Astrocyte (in vitro differentiated cells and primary cell): ENCODE data around the gene GP9. TPM values are rescaled to one million over a fixed set of nuclear protein-coding genes. Genes with fewer than 3 reads are reported as not detected.

Source experiments
- DNase-seq: peaks from one replicate; pipeline ENCODE4 v3.0.0-alpha.2; 2010; ENCODE audit warnings: low read depth
- FAIRE-seq: peaks from 2 replicates; lab custom pipeline; 2011; peaks lifted over from hg19 to GRCh38; lab: Jason Lieb, UNC
- H2AFZ ChIP-seq: 2 replicates; pipeline ENCODE4 v1.6.0; 2012; ENCODE audit warnings: low read depth, low read length, inconsistent platforms
- H3K27ac ChIP-seq: 2 replicates; pipeline ENCODE4 v1.5.1; 2011; ENCODE audit warnings: low read depth, low read length, inconsistent platforms
- H3K27me3 ChIP-seq: 2 replicates; pipeline ENCODE4 v1.6.0; 2011; ENCODE audit warnings: low read length, inconsistent platforms; ENCODE audit not compliant: insufficient read depth
- H3K36me3 ChIP-seq: 2 replicates; pipeline ENCODE4 v1.5.1; 2011; ENCODE audit warnings: low read length, inconsistent platforms; ENCODE audit not compliant: insufficient read depth
- H3K4me1 ChIP-seq: 2 replicates; pipeline ENCODE4 v1.5.1; 2011; ENCODE audit warnings: low read length, inconsistent platforms; ENCODE audit not compliant: insufficient read depth
- H3K4me2 ChIP-seq: 2 replicates; pipeline ENCODE4 v1.6.0; 2012; ENCODE audit warnings: low read length, inconsistent platforms
- H3K4me3 ChIP-seq: 2 replicates; pipeline ENCODE4 v1.5.1; 2011; ENCODE audit warnings: low read depth, mild to moderate bottlenecking, low read length, inconsistent platforms; ENCODE audit not compliant: insufficient read depth
- H3K79me2 ChIP-seq: 2 replicates; pipeline ENCODE4 v1.6.0; 2012; ENCODE audit warnings: mild to moderate bottlenecking, low read length, inconsistent platforms; ENCODE audit not compliant: insufficient read depth
- H3K9ac ChIP-seq: 2 replicates; pipeline ENCODE4 v1.6.0; 2012; ENCODE audit warnings: mild to moderate bottlenecking, low read length, inconsistent platforms
- H3K9me3 ChIP-seq: 2 replicates; pipeline ENCODE4 v1.5.1; 2012; ENCODE audit warnings: low read depth, mild to moderate bottlenecking, low read length, inconsistent platforms; ENCODE audit not compliant: insufficient read depth
- H4K20me1 ChIP-seq: 2 replicates; pipeline ENCODE4 v1.6.0; 2012; ENCODE audit warnings: low read length, inconsistent platforms; ENCODE audit not compliant: insufficient read depth
- H3K27ac Mint-ChIP-seq: one replicate; pipeline ENCODE4 v1.8.0; 2021; ENCODE audit warnings: mild to moderate bottlenecking, mixed read lengths; ENCODE audit not compliant: unreplicated experiment
- H3K27me3 Mint-ChIP-seq: one replicate; pipeline ENCODE4 v1.8.0; 2021; ENCODE audit warnings: low read depth, mixed read lengths; ENCODE audit not compliant: unreplicated experiment
- H3K36me3 Mint-ChIP-seq: one replicate; pipeline ENCODE4 v1.8.0; 2021; ENCODE audit warnings: low read depth, mixed read lengths; ENCODE audit not compliant: unreplicated experiment
- H3K4me1 Mint-ChIP-seq: one replicate; pipeline ENCODE4 v1.8.0; 2021; ENCODE audit warnings: low read depth, mixed read lengths; ENCODE audit not compliant: unreplicated experiment
- H3K4me3 Mint-ChIP-seq: one replicate; pipeline ENCODE4 v1.8.0; 2021; ENCODE audit warnings: mild to moderate bottlenecking, moderate library complexity, mixed read lengths; ENCODE audit not compliant: unreplicated experiment
- H3K9me3 Mint-ChIP-seq: one replicate; pipeline ENCODE4 v1.8.0; 2021; ENCODE audit warnings: mild to moderate bottlenecking, mixed read lengths; ENCODE audit not compliant: unreplicated experiment
- CTCF ChIP-seq: IDR thresholded peaks from 2 replicates; pipeline ENCODE4 v1.5.1; 2011; ENCODE audit warnings: low read depth, mild to moderate bottlenecking, inconsistent platforms, low read length, moderate library complexity; ENCODE audit not compliant: insufficient read depth
- EZH2 ChIP-seq: IDR thresholded peaks from 2 replicates; pipeline ENCODE4 v1.6.1; 2012; ENCODE audit warnings: mild to moderate bottlenecking, low read length, inconsistent platforms; ENCODE audit not compliant: insufficient read depth
- total RNA-seq: library from RNA; stranded (reverse); gene quantifications from 2 replicates; pipeline ENCODE4 v1.2.1, GENCODE V29; 2021

The GP9 gene
- total RNA-seq, 1 donor from 2014 or later: not detected

- Histone ChIP-seq H3K4me2 (no peak overlapping the region), H3K36me3 (no peaks in the 10 kb centered on the region), H3K27me3 (no peaks in the 10 kb centered on the region), H3K79me2 (no peaks in the 10 kb centered on the region), H3K9ac (no peak overlapping the region), H2AFZ (no peak overlapping the region), H3K9me3 (no peaks in the 10 kb centered on the region), H4K20me1 (no peaks in the 10 kb centered on the region), H3K4me1 (no peaks in the 10 kb centered on the region), H3K4me3 (no peak overlapping the region), H3K27ac (no peak overlapping the region)
- H3K36me3 Mint-ChIP-seq: no peaks in the 10 kb centered on the region
- H3K9me3 Mint-ChIP-seq: peaks cover 3% of the 10 kb centered on the region
- no peak for DNase-seq
- H3K4me1 Mint-ChIP-seq: no peaks in the 10 kb centered on the region
- H3K4me3 Mint-ChIP-seq: no peak overlapping the region
- TF ChIP-seq EZH2 (no peak), CTCF (no peak)
- no peak overlapping the region for H3K27ac Mint-ChIP-seq
- no peak for FAIRE-seq
- peaks cover 37% of the 10 kb centered on the region for H3K27me3 Mint-ChIP-seq
These were observed 23.5 kb upstream of the GP9 start for GRCh38 chr3:129037093-129037419.

DNA sequence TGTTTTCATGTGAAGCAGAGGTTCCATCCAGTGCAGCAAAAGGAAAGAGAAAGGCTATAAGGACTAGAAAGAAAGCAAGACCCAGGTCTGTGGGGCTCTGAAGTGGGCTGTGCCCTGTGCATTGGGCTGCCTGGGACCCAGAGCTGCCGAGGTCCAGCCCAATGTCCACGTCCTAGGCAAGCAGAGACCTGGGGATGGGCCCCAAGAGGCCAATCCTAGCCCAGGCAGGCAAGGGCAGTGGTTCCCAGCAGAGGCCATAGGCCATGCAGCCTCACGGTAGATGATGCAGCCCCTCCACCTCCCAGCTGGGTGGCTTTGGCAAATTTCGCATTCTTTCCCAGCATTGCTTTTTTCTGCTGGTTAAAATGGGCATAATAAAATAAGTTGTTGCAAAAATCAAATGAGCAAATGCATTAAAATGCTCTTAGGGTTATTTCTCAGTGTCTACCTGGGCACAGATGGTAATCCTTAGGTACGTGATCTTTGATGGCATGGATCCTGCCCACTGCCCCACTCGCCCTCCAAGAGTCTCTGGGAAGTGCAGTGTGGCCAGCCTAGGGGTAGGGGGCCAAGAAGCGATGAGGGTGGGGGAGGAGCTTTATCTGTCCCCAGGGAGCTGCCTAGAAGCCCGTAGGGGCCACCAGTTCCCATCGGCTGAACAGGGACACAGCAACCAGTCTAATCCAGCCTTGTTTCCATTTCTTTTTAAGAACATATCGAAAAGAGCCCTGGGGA is 22.3 kb upstream of the GP9 start:
- TF ChIP-seq CTCF: no peak
- H3K27ac Mint-ChIP-seq: no peak overlapping the region
- peaks cover 38% of the 10 kb centered on the region for H3K27me3 Mint-ChIP-seq
- H4K20me1 ChIP-seq: no peaks in the 10 kb centered on the region
- no peaks in the 10 kb centered on the region for H3K4me1 Mint-ChIP-seq
- H3K4me1 ChIP-seq: no peaks in the 10 kb centered on the region
- H3K36me3 Mint-ChIP-seq: no peaks in the 10 kb centered on the region
- no peak for FAIRE-seq
- no peak overlapping the region for H3K4me3 Mint-ChIP-seq
- no peak for DNase-seq
- no peaks in the 10 kb centered on the region for H3K36me3 ChIP-seq
- peaks cover 6% of the 10 kb centered on the region for H3K9me3 Mint-ChIP-seq
- H3K27me3 ChIP-seq: no peaks in the 10 kb centered on the region
- H2AFZ ChIP-seq: no peak overlapping the region
- no peak overlapping the region for H3K27ac ChIP-seq
- no peak overlapping the region for H3K4me2 ChIP-seq
- no peaks in the 10 kb centered on the region for H3K79me2 ChIP-seq
- H3K4me3 ChIP-seq: no peak overlapping the region
- no peak overlapping the region for H3K9ac ChIP-seq
- no peaks in the 10 kb centered on the region for H3K9me3 ChIP-seq

- no peaks in the 10 kb centered on the region for H4K20me1 ChIP-seq
- no peak overlapping the region for H3K4me3 Mint-ChIP-seq
- no peak overlapping the region for H3K4me3 ChIP-seq
- H3K36me3 Mint-ChIP-seq: no peaks in the 10 kb centered on the region
- H3K4me2 ChIP-seq: no peak overlapping the region
- peaks cover 34% of the 10 kb centered on the region for H3K27me3 Mint-ChIP-seq
- H3K4me1 Mint-ChIP-seq: no peaks in the 10 kb centered on the region
- H3K4me1 ChIP-seq: no peaks in the 10 kb centered on the region
- DNase-seq (no peak), FAIRE-seq (no peak)
- no peak overlapping the region for H3K9ac ChIP-seq
- H3K36me3 ChIP-seq: no peaks in the 10 kb centered on the region
- H3K27me3 ChIP-seq: peaks cover 3% of the 10 kb centered on the region
- H3K27ac Mint-ChIP-seq: no peak overlapping the region
- no peak overlapping the region for H2AFZ ChIP-seq
- H3K79me2 ChIP-seq: no peaks in the 10 kb centered on the region
- peaks cover 4% of the 10 kb centered on the region for H3K9me3 ChIP-seq
- no peak overlapping the region for H3K27ac ChIP-seq
- no peak for TF ChIP-seq EZH2
- TF ChIP-seq CTCF: no peak
- peaks cover 12% of the 10 kb centered on the region for H3K9me3 Mint-ChIP-seq
These were observed 21.1 kb upstream of the GP9 start for GRCh38 chr3:129039271-129040038.
